ENCODE measurements around the gene ZNF467.
A peak's percentile ranks its signal among the peaks of the same experiment; 100 is the strongest.

Gene ZNF467

GRCh38 chr7:149808311-149808710 is 34.9 kb upstream of the ZNF467 start:
- DNase-seq: no peak

DNA sequence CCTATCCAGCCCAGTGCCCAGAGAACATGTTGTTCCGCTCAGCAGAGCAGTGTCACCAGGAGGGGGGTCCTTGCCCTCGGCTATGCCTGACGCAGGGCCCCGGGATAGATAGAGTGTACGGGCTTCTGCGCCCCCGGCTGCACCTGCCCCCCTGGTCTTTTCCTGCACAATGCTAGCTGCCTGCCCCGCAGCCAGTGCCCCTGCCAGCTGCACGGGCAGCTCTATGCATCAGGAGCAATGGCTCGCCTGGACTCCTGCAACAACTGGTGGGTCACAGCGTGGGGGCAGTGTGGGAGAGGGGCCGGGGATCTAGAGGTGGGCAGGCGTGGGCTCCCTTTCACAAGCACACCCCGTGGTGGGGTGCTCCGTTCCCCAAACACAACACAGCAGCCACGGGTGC is 33.3 kb upstream of the ZNF467 start:
- no peak for DNase-seq

DNA sequence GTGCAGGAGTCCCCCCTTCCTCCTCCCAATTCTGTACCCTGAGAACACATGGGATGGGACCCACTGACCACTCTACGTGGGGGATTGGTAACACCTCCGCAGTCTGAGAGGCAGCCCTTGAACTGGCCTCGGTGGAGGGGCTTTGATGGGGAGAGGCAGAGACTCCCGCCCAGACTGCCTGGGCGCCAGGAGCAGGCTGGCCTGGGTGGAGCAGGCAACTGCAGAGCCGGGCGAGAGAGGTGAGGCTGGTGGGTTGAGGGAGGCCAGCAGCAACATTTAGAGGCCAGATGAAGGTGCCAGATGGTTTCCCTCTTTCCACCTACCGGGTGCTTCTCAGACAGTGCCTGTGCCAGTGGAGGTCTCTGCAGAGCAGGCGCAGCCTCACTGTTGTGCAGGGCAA is 30.7 kb upstream of the ZNF467 start:
- no peak for DNase-seq

GRCh38 chr7:149803551-149804074 is 30.2 kb upstream of the ZNF467 start:
- no peak for DNase-seq

GRCh38 chr7:149802966-149803365 is 29.6 kb upstream of the ZNF467 start:
- DNase-seq: no peak

- DNase-seq: no peak
These were observed 28.4 kb upstream of the ZNF467 start for GRCh38 chr7:149801816-149802215.

DNA sequence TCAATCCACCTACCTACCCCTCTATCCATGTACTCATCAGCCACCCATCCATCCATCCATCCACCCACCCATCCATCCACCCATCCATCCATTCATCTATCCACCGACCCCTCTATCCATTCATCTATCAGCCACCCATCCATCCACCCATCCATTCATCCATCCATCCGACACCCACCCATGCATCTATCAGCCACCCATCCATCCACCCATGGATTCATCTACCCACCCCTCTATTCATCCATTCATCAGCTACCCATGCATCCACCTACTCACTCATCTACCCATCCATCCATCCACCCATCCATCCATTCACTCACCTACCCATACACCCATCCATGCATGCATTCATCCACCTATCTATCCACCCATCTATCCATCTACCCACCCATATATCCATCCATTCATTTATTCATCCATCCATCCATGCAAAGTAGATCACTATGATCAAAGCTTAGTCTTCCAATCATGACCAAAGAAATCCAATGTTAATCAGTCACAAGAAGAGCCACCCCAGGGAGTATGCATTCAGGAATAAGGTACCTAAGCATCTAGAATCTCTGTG is 27.7 kb upstream of the ZNF467 start:
- no peak for DNase-seq

GRCh38 chr7:149800169-149800555 is 26.8 kb upstream of the ZNF467 start:
- DNase-seq: no peak

DNA sequence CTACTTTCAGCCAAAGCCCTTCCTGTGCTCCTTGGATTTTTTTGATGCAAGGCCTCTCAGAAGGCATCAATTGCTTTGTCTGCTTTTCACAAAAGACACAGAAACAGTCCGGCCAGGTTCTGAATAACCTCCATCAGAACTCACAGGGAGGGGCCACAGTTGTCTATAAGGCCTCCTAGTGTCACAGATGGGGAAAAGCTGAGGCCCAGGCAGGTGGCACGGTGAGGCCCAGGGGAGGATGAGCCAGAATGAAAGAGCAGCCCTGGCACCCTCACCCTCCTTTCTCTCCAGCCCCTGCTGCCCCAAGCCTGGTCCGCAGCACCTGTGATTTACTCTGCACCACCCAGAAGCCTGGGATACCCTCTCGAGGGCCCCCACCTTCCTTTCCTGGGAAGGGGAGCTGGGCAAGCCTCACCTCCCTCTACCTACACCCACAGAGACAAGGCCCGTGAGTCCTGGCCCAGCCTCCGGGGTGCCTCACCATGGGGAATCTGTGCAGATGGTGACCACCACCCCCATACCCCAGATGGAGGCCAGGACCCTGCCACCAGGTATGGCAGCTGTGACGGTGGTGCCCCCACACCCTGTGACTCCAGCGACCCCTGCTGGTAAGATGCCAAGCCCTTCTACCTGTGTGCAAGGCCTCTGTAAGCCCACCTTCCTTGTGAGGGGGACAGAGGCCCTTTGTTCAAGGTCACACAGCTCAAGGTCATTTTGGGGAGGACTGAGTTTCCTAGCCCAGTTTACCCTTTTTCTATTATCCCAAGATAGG is 26.2 kb upstream of the ZNF467 start:
- DNase-seq: peak; percentile 4

DNA sequence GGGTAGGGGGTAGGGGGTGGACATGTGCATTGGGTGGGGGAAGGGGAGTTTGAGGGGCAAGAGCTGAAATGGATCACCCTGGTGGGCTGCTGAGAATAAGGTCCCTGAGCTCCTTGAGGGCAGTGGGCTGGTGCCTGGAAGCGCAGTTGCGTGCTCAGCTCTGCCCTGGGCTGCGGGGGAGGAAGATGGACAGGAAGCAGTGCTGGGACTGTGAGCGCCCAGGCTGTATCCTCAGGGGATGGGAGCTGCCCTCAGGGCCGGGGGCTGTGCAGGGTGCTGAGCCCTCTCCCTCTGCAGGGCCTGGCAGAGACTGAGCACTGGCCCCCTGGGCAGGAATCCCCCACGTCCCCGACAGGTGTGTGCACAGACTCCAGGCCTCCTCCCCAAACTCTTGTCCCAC is 24.4 kb upstream of the ZNF467 start:
- no peak for DNase-seq

GRCh38 chr7:149796287-149796860 is 23.0 kb upstream of the ZNF467 start:
- DNase-seq: no peak

DNA sequence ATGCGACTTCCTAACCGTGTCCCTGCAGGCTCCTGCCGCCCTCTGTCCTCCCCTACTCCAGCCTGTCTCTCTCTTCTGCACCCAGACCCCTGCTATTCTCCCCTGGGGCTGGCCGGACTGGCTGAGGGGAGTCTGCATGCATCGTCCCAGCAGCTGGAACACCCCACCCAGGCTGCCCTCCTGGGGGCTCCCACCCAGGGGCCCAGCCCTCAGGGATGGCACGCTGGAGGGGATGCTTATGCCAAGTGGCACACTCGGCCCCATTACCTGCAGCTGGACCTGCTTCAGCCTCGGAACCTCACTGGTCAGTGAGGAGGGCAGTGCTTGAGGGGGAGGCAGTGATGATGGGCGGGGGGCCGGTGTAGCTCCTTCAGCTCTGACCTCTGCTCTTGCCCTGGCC is 21.7 kb upstream of the ZNF467 start:
- DNase-seq: no peak

DNA sequence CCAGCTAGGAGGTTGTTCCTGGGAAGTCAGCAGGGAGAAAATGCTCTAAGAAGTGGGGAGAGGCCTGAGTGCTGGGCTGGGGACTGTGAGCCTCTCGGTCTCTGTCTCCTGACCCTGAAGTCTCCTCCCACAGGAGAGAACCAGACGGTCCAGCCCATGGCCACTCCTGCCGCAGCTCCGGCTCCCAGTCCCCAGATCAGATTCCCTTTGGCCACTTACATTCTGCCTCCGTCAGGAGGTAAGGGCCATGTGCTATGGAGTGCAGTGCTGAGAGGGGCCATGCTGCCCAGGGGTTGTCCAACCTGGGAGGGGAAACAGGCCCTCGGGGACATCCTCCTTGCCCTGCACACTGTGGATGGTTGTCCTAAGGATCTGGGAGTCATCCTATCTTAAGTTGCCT is 21.3 kb upstream of the ZNF467 start:
- no peak for DNase-seq

- no peak for DNase-seq
These were observed 19.9 kb upstream of the ZNF467 start for GRCh38 chr7:149793261-149793660.

GRCh38 chr7:149792220-149792595 is 18.8 kb upstream of the ZNF467 start:
- no peak for DNase-seq

DNA sequence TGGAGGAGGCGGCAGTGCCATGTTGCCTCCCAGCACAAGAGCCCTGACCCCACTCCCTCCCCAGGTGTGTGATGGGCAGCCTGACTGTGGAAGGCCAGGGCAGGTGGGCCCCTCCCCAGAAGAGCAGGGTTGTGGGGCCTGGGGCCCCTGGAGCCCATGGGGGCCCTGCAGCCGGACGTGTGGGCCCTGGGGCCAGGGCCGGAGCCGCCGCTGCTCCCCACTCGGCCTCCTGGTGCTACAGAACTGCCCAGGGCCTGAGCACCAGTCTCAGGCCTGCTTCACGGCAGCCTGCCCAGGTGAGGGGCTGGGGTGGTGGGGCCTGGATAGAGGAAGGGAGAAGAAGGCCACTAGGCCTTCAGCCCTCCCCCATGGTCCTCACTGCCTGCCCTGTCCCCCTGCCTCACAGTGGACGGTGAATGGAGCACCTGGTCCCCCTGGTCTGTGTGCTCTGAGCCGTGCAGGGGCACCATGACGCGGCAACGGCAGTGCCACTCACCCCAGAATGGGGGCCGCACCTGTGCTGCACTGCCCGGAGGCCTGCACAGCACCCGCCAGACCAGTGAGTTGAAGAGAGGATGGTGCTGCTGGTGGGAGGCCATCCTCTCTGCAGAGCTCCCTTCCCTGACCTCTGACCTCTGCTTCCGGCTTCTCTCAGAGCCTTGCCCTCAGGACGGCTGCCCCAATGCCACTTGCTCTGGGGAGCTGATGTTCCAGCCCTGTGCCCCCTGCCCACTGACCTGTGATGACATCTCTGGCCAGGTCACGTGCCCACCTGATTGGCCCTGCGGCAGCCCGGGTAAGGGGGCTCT is 18.2 kb upstream of the ZNF467 start:
- DNase-seq: no peak

- no peak for DNase-seq
These were observed 17.5 kb upstream of the ZNF467 start for GRCh38 chr7:149790754-149791360.

GRCh38 chr7:149790146-149790548 is 16.8 kb upstream of the ZNF467 start:
- DNase-seq: peak; percentile 15

DNA sequence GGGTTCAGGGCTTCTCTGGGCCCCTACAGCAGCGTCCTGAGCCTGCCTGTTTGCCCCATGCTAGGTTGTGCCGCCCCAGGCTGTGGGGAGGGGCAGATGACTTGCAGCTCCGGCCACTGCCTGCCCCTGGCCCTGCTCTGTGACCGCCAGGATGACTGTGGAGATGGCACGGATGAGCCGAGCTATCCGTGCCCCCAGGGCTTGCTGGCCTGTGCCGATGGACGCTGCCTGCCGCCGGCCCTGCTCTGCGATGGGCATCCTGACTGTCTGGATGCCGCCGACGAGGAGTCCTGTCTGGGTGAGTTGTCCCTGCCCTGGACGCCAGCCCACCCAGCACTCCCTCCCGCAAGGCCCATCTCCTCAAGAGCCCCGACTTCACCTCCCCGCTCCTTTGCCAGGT is 15.7 kb upstream of the ZNF467 start:
- no peak for DNase-seq

DNA sequence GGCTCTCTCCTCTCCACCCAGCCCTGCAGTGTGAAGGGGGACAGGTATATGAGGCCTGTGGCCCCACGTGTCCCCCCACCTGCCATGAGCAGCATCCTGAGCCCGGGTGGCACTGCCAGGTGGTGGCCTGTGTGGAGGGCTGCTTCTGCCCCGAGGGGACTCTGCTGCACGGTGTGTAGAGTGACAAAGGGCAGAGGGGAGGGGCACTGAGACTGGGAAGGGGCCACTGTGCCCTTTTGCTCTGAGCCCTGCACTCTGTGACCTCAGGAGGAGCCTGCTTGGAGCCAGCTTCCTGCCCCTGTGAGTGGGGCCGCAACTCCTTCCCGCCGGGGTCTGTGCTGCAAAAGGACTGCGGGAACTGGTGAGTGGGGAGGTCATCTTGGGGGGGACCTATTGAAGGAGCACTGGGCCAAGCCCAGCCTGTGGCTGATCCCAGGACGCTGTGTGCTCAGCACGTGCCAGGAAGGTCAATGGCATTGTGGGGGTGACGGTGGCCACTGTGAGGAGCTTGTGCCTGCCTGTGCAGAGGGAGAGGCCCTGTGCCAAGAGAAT is 15.0 kb upstream of the ZNF467 start:
- no peak for DNase-seq

DNA sequence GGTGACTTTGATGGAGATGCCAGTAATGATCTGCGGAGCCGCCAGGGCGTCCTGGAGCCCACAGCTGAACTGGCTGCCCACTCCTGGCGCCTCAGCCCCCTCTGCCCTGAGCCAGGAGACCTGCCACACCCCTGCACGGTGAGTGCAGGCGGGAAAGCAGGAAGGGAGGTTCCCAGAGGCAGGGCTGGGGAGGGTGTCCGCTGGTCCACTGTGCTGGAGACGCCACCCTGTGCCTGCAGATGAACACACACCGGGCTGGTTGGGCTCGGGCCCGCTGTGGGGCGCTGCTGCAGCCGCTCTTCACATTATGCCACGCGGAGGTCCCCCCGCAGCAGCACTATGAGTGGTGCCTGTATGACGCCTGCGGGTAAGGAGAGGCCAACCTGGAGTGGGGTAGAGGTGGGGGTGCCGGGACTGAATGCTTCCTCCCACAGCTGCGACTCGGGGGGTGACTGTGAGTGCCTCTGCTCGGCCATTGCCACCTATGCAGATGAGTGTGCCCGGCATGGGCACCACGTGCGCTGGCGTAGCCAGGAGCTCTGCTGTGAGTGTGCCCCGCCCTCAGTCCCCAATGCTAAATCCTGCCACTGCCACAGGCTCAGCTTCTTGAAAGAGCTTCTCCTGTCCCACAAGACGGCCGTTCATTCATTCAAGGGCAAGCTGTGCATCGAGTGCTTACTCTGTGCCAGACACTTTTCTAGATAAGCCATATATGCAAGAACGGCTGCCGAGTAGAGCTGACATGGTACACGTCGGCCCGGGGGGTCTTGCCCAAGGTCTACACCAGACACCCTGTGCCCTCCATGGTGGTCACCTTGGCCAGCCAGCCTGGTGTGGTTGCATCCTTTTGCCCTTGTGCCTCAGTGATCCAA is 14.3 kb upstream of the ZNF467 start:
- DNase-seq: peak; percentile 49

DNA sequence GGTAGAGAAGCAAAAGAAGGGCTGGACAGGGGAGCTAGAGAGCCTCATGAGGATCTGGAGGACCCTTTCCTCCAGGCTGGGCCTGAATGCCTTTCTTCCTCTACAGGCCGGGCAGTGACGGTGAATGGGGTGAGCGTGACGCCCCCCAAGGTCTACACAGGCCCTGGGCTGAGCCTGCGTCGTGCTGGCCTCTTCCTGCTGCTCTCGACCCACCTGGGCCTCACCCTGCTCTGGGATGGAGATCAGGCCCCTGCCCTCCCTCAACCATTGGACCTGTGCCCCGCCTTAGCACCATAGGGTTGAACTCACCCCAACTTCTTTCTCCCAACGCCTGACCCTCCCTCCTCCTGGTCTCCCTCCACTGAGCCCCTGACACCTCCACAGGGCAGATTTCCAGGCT is 12.6 kb upstream of the ZNF467 start:
- DNase-seq: no peak
